H54 (cell line): ENCODE measurements around the gene HSPA12B.
"Not testable (repeated sequence)": the region's sequence is repeated elsewhere in the genome, so short reads cannot be mapped to it uniquely, and the experiment has no call there.

Experiments used
- DNase-seq: peaks from one replicate; pipeline ENCODE4 v3.0.0; 2011; ENCODE audit warnings: low spot score, mixed read lengths; ENCODE audit not compliant: insufficient read length
- FAIRE-seq: peaks from 3 replicates; lab custom pipeline; 2011; peaks lifted over from hg19 to GRCh38; lab: Jason Lieb, UNC
- POLR2A ChIP-seq: IDR thresholded peaks from 2 replicates; pipeline ENCODE4 v1.6.1; 2011; ENCODE audit warnings: low read depth, mild to moderate bottlenecking, low read length

Gene HSPA12B

DNA sequence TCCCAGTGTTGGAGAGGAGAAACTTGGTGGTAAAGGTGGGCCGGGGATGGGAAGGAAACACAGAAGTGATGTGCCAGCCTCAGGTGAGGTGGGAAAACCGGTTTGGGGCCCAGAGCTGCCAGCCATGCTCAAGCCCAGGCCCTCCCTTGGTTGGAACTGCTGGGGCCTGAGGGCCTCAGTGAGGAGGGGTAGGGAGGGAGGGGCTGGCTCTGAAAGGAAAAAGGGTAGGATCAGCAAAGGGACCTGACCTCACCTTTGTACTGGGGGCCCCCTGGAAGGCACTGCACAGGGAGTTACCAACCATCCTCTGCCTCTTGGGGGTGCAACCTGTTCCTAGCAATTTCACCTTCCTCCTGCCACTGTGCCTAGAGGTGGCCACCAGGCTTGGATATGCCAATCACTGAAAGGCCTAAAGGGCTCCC is 50.6 kb downstream of the HSPA12B start:
- DNase-seq (no peak), FAIRE-seq (no peak)
- no peak for TF ChIP-seq POLR2A

DNA sequence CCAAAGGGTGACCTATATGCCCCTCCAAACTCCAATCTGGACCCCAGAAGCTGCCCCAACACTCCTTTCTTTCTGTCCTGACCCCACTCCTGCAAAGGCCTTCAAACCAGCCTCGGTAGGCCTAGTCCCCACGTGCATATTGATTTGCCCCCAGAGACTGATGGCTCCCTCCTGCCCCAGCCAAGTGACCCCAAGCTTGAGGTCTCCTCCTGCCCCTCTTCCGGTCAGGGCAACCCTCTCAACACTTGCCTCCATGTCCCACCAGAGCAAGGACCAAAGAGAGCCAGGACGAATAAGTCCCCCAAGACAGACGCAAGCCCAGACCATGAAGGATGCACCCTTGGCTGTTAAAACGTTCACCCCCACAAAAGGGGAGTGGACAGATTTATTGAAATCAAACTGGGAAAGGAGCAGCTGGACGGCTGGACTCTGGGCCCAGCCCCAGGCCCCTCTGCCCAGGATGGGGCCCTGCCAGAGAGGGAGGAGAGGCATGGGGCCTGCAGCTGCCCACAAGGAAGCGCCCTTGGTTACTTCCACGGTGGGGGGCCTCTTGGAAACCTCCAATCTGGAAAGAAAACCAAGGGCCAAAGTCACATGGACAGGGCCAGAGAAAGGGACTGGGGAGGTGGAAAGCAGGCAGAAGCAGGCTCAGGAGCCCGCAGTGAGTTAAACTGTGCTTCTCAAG is 51.2 kb downstream of the HSPA12B start:
- FAIRE-seq: no peak
- no peak for TF ChIP-seq POLR2A

DNA sequence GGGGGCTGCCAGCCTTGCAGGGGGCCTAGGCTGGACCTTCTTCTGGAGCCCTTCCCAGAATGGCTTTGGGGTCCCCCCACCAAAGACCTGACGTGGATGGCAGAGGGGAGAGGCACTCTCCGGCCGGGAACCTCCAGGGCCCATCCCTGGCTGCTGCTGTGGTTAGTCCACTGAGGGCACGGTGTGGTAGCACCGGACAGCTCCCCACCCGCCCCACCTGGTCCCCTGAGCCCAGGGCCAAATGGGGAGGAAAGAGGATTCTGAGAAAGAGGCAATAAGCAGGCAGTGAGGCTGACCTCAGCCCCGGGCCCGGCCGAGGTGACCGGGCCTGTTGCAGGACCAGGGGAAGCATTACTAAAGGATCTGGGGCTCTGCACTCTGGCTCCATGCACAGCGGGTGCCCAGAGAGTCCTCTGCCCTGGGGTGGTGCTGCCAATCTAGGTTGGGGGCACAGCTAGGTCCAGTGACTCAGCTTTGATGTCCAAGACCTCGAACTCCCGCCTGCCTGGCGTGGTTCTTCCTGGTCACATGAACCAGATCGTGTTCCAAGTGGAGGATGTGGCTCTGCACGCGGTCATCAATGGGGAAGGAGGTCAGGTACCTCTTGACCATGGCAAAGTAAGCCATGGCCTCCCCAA is 51.9 kb downstream of the HSPA12B start:
- no peak for DNase-seq
- no peak for TF ChIP-seq POLR2A

More for the DNA sequence above, 51.2 kb downstream of the HSPA12B start:
- DNase-seq: no peak

DNA sequence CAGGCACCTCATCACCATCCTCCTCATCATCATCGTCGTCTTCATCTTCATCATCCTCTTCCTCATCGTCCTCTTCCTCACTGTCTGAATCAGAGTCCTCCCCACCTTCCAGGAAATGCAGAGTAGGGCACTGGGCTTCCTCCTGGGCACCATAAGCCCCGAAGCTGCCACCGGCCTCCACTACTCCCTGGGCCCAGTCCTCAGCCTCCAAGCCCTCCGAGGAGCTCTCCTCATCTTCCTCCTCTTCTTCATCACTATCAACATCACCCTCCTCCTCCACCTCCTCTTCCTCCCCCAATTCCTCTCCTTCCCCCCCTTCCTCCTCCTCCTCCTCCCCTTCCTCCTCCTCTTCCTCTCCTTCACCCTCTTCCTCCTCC is 52.4 kb downstream of the HSPA12B start:
- DNase-seq: no peak
- no peak for TF ChIP-seq POLR2A

More for the DNA sequence above, 51.9 kb downstream of the HSPA12B start:
- FAIRE-seq: no peak

DNA sequence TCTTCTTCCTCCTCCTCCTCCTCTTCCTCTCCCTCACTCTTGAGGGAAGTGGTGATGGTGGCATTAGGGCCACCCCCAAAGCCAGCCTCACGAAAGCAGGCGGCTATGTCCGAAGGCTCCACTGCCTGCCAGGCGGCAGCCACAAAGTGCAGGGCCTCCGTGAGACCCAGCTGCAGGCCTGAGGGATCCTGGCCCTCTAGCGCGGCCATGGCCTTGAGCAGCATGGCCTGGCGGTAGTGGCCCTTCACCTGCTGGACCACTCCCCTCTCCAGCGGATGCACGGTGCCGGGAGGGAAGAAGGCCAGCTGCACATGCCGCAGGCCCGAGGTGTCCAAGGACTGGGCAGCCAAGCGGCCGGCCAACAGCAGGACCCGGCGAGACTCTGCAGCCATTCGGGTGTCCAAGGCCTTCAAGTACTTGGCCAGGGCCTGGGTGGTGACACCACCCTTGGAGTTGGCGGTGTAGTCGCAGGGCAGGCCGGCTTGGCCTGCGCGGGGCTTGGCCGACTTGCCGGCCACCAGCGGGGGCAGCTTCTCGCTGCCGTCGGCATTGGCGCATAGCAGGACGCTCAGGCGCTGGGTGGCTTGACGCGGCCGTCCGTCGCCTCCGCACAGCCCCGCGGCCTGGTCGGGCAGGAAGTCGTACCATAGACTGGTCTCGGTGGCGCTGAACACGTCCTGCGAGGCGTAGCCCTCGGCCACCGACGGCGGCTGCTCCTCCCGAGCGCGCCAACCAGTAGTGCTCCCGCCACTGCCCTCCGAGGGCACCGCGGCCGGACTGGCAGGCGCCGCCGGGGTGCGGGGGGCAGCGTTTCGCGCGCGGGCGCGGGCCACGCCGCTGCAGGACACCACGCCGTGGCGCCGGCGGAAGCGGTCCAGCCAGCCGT is 53.0 kb downstream of the HSPA12B start:
- FAIRE-seq (no peak), DNase-seq (no peak)
- no peak for TF ChIP-seq POLR2A

More for the DNA sequence above, 52.4 kb downstream of the HSPA12B start:
- no peak for FAIRE-seq

DNA sequence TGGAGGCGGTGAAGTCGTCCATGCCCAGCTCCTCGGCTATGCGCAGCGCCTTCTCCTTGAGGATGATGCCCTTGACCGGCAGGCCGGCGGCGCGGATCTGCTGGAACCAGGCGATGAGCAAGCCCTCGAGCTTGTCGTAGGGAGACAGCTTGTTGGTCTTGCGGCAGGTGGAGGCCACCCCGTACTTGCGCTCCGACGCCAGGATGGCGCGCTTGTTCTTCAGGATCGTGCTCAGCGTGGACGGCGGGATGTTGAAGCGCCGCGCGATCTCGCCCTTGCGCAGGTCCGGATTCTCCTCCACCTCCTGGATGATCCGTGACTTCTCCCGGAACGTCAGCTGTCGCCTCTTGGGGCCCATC is 53.6 kb downstream of the HSPA12B start:
- no peak for DNase-seq
- no peak for TF ChIP-seq POLR2A
- FAIRE-seq: no peak

DNA sequence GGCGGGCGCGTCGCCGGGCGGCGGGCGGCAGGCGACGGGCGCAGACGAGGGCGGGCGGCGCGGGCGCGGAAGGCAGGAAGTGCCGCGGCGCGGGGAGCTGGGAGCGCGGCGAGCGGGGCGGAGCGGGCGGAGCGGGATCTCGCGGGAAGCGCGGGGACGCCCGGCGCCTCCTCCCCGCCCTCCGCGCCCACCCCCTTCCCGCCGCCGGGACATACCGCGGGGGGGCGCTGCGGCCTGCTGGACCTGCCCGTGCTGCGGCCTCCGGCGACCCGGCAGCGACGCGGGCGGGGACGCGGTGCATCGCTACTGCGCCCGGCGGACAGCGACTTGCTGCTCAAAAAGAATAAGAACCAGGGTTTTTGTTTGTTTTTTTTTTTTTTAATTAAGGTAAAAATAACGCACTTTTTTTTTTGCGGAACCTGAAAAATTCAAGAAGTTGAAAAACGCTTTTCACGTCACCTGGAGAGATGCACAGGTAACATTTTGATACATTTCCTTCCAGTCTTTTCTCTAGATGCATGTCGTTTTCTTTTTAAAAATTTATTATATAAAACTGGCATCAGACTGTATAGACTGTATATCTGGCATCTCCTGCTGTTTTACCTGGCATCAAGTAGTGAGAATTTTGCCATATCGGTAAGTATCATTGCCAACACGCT is 54.3 kb downstream of the HSPA12B start, which contains the start of gene CENPB:
TSS of gene CENPB (minus strand) at position 76 of the 659 bp plus-strand sequence. CDS start 257 bp downstream, outside the sequence.
- TF ChIP-seq POLR2A: peak; percentile 77
- peak; percentile 93 for DNase-seq
- no peak for FAIRE-seq

DNA sequence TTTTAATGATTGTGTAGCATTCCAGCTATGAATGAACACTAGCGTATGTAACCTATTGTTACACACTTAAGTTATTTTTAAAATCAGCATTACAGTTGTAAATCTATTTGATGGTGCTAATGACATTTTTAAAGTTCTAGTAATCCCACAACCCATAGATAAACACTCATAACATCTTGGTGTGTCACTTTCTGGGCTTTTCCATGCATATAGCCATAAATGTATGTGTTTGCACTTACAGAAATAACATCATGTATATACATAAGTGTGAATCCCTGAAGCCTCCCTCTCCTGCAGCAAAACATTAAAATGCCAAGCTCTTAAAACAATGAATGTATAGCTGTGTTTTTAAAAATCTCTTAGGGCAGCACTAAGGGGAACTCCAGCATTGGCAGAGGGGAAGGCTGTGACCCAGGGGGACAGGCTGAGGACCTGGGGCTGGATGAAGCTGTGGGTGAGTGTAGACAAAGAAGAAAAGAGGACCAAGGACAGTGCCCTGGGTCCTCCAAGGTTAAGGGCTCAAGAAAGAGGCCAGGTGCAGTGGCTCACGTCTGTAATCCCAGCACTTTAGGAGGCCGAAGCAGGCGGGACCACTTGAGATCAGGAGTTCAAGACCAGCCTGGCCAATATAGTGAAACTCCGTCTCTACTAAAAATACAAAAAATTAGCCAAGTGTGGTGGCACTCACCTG is 55.0 kb downstream of the HSPA12B start:
- DNase-seq: no peak
- FAIRE-seq: no peak
- no peak for TF ChIP-seq POLR2A

DNA sequence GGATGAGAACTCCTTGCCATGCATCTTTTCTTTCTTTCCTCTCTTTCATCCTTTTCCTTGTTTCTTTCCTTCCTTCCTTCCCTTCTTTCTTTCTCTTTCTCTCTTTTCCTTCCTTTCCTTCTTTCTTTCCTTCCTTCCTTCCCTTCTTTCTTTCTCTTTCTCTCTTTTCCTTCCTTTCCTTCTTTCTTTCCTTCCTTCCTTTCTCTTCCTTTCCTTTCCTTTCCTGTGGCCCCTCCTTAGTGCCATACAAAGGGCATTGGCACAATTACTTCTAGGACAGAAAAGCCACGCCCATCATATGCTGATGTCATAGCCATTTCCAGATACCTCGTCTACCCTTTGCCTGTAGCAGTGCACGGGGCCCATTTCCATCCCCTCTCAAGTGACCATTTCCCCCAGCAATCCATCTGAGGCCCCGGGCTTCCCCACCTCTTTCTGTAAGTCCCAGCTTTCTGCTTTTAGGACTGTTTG is 56.2 kb downstream of the HSPA12B start:
- FAIRE-seq (no peak), DNase-seq (no peak)
- no peak for TF ChIP-seq POLR2A

DNA sequence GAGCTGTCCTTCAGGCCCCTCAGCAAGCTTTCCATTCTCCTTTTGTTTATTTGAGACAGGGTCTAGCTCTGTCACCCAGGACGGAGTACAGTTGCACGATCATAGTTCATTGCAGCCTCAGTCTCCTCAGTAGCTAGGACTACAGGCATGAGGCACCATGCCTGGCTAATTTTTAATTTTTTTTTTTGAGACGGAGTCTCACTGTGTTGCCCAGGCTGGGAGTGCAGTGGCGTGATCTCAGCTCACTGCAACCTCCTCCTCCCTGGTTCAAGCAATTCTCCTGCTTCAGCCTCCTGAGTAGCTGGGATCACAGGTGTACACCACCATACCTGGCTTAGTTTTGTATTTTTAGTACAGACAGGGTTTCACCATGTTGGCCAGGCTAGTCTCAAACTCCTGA is 56.7 kb downstream of the HSPA12B start:
- FAIRE-seq, DNase-seq: not testable (repeated sequence)

DNA sequence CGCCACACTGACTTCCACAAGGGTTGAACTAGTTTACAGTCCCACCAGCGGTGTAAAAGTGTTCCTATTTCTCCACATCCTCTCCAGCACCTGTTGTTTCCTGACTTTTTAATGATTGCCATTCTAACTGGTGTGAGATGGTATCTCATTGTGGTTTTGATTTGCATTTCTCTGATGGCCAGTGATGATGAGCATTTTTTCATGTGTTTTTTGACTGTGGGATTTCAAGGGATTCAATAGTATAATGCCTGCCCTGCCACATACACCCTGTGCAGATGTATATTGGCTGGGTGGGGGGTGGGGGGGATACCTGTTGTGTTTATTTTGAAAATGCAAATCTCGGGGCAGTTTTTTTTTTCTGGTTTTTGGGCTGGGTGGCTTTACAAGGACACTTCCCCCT is 61.7 kb downstream of the HSPA12B start:
- FAIRE-seq, DNase-seq: not testable (repeated sequence)

DNA sequence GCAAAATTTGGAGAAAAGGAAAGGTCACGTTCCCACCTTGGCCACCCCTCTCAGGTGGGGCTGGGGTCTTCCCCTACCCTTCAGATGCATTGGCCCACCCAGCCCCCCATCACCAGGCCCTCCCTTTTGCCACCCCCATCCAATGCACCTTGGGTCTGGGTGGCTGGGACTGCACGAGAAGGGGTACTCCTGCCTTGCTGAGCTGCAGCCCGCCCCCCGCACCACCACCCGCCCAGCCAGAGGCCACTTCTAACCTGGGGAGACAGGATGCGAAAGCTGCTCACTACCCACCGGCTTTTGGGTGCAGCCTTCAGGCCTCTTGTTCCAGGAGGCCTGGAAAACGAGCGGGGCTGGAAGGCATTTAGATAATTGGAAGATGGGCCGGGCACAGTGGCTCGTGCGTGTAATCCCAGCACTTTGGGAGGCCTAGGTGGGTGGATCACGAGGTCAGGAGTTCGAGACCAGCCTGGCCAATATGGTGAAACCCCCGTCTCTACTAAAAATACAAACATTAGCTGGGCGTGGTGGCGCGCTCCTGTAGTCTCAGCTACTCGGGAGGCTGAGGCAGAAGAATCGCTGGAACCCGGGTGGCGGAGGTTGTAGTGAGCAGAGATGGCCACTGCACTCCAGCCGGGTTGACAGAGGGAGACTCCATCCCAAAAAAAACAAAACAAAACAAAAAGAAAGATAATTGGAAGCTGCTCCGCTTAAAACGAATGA is 62.4 kb downstream of the HSPA12B start:
- FAIRE-seq (no peak), DNase-seq (no peak)
- no peak for TF ChIP-seq POLR2A
